Fibroblast of mammary gland (primary cell): Measurements from ENCODE around the gene SNX9.
A peak's percentile ranks its signal among the peaks of the same experiment; 100 is the strongest.
"Not testable (repeated sequence)": the region's sequence is repeated elsewhere in the genome, so short reads cannot be mapped to it uniquely, and the experiment has no call there.

Experiments used
- DNase-seq: peaks from one replicate; pipeline ENCODE4 v3.0.0-alpha.2; 2010; ENCODE audit warnings: low read depth
- H3K4me3 ChIP-seq: 2 replicates; pipeline ENCODE4 v1.5.1; 2011; ENCODE audit warnings: low read depth, mild to moderate bottlenecking, low read length, moderate library complexity; ENCODE audit not compliant: control insufficient read depth
- TF ChIP-seq, protein P1 (sequence below): conservative IDR thresholded peaks from 2 replicates; pipeline ENCODE4 v1.5.1; 2011; ENCODE audit warnings: low read depth, low read length, inconsistent platforms; ENCODE audit not compliant: control insufficient read depth, insufficient read depth

SNX9 gene

GRCh38 chr6:157896932-157897331 lies 73.9 kb downstream of the SNX9 start:
- TF ChIP-seq, protein P1, sequence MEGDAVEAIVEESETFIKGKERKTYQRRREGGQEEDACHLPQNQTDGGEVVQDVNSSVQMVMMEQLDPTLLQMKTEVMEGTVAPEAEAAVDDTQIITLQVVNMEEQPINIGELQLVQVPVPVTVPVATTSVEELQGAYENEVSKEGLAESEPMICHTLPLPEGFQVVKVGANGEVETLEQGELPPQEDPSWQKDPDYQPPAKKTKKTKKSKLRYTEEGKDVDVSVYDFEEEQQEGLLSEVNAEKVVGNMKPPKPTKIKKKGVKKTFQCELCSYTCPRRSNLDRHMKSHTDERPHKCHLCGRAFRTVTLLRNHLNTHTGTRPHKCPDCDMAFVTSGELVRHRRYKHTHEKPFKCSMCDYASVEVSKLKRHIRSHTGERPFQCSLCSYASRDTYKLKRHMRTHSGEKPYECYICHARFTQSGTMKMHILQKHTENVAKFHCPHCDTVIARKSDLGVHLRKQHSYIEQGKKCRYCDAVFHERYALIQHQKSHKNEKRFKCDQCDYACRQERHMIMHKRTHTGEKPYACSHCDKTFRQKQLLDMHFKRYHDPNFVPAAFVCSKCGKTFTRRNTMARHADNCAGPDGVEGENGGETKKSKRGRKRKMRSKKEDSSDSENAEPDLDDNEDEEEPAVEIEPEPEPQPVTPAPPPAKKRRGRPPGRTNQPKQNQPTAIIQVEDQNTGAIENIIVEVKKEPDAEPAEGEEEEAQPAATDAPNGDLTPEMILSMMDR: no peak
- H3K4me3 ChIP-seq: no peak overlapping the region
- DNase-seq: no peak

DNA sequence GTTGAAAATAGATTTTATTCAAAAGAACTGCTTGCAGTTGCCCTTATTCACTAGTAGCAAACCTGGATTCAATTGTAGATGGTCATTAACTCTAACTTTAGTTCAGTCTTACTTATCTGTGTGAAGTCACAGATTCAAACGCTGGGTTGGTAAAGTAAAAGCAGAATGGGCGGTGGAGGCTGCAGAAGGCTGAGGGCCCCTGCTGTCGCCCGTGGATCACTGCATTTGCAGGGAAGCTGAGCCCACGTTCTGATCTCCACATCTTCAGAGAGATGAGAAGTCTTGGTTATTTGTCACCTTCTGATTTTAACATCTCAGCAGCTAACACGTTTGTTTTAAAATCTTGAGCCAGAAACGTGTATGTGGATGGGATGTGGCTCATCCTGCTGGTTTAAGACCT lies 75.1 kb downstream of the SNX9 start:
- H3K4me3 ChIP-seq: no peak overlapping the region
- TF ChIP-seq, protein P1: peak; percentile 10
- no peak for DNase-seq

DNA sequence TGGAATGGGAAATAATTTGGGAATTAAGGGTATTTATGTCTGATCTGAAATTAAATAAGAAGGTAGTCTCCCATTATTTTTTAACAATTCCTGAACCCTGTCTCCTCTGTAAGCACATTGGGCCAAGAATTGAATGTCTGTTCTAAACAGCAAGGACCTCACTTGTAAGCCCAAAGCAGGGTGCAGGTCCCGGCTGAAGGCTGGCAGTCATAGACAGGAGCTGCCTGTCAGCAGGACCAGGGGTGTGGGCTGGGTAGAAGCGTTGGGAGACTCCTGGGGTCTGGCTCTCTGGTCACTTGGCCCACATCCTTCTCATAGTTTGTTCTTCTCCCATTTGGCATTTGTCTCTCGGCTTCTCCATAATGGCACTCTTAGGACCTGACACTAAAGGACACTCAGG lies 75.6 kb downstream of the SNX9 start:
- TF ChIP-seq, protein P1: no peak
- no peak overlapping the region for H3K4me3 ChIP-seq

DNA sequence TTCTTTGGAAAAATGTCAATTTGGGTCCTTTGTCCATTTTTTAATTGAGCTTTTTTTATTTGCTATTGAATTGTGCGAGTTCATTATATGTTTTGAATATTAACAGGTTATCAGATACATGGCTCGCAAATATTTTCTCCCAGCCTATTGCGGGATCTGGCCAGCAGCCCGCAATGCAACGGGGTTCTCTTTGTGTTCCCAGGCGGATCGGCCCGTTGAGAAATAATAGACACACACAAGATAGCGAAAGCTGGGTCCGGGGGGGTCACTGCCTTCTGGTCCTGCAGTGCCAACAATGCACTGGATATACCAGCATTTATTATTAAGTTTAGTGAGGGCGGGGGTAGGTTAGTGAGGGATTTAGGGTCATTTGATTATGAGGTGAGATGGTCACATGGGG lies 77.2 kb downstream of the SNX9 start:
- not testable (repeated sequence) for H3K4me3 ChIP-seq, DNase-seq

More for the DNA sequence above, 75.6 kb downstream of the SNX9 start:
- DNase-seq: no peak

DNA sequence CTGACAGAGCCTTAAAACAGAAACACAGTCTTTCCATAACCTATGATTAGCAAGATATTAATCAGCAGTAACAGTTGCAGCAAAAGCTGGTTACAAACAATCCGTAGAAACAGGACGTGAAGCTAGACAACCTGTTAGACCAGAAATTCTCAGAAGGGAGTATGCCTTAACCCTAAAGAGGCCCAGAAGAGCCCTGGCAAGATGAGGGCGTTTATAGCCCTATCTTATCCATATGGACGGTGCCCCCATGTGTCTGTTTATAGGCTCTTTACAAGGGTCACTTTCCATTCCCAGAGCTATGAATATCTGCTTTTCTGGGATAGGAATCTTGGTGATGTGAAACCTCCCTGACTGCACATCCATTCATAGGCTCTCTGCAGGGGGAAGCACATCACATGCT lies 77.7 kb downstream of the SNX9 start:
- not testable (repeated sequence) for H3K4me3 ChIP-seq, DNase-seq

DNA sequence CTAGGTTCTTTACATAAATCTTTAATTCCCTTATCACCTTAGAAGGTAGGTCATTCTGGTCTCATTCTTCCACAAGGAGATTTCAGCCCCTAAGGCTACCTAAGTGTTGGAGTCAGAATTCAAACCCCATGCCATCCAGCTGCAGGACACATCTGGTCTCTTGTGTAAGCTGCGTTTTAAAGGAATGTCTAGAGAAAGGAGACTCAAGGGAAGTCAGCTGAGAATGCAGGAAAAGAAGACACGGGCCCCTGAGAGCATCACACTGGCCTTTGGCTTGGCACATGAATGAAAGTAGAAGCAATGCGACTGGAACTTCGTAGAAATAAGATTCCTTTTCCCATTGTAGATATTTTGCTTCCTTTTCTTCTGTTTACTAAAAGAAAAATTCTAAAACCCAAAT lies 82.0 kb downstream of the SNX9 start:
- no peak overlapping the region for H3K4me3 ChIP-seq
- TF ChIP-seq, protein P1: no peak
- DNase-seq: peak; percentile 17

DNA sequence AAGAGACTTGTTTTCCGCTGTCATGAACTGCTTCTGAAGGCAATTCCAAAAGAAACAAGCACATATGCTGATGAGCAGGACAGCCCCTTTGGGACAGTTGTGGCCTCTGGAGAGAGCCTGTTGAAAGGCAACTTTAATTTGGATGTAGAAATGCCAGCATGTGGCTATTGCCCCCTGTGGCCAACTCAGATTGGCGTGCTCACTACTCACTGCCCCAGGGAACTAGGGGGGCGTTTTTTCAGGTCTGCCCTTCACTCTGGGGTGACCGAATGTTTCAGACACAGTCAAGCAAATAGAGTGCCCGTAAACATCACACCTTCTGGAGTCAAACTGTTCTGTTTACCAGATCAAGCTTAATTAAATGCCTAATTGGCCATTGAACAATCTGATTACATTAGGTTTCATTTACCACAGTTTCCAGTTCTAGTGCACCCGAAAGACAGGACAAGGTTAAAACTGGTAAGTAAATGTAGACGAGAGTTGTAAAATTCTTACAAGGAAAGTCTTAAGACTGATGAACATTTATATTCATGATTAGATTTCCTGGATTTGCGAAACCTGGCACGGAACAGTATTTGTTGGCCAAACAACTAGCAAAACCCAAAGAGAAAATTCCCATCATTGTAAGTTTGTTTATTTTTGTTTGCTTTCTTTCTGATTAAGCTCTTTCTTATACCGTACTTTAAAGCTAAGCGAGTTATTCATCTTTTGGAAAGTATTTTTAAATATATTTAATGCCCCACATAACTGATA lies 82.7 kb downstream of the SNX9 start:
- no peak for DNase-seq
- TF ChIP-seq, protein P1: peak; percentile 9
- H3K4me3 ChIP-seq: no peak overlapping the region

DNA sequence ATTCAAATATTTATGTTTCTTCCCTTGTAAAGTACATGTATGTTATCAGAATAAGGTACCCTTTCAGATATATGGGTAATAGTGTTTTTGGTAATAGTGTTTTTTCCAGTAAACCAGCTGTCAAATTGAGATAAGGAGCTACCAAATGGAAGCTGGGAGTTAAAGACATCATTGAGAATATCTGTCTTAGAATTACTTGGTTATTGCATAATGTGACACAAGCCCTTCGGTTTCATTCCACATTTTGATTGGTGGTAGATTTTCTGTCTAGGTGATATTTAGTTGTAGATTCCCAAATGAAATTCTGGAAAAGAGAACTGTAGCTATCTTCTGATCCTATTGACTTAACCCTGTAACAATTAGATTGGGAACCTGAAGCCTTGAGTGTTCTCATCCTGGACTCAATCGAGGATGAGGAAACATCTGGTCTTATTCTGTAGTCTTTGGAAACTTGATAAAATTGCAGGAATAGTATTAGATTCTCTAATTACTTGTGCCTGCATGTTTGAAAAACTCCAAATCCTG lies 83.6 kb downstream of the SNX9 start:
- H3K4me3 ChIP-seq: no peak overlapping the region
- no peak for DNase-seq
- TF ChIP-seq, protein P1: no peak
